ENCODE data around the gene COL25A1.

DNA sequence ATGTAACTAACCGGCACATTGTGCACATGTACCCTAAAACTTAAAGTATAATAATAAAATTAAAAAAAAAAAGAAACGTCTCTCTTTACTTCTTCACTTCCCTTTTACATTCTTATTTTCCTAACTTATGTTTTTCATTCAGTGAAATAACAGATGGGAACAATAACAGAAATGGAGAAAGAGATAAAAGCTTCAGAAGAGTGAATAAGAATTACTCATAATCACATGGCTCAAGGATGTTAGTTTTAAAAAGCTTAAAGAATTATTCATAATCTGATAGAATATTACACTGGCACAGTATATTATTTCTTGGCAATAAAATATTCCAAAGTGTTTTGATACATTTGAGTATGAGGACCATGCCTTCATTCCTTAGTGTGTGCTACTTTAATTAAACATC lies 175.6 kb downstream of the COL25A1 start:
- TF ChIP-seq HDGF (IDR thresholded peaks at IDR 0.05; ENCODE audit: borderline replicate concordance) (no peak), TARDBP (IDR thresholded peaks at IDR 0.05) (no peak)
